ENCODE data around the gene OSBP2.

GRCh38 chr22:30744224-30744623 lies 49.5 kb downstream of the OSBP2 start:
- TF ChIP-seq ELF4 (IDR thresholded peaks at IDR 0.05) = no peak
- TF ChIP-seq SP1 (IDR thresholded peaks at IDR 0.05) = no peak
- no peak for TF ChIP-seq FOXA1 (IDR thresholded peaks at IDR 0.05)
- no peak for TF ChIP-seq SUZ12 (IDR thresholded peaks at IDR 0.05)
- TF ChIP-seq TARDBP (IDR thresholded peaks at IDR 0.05) = no peak
- no peak for TF ChIP-seq FOXK2 (IDR thresholded peaks at IDR 0.05)
- no peak for TF ChIP-seq ARNT (IDR thresholded peaks at IDR 0.05)
- TF ChIP-seq HDGF (IDR thresholded peaks at IDR 0.05; ENCODE audit: borderline replicate concordance) = no peak
- no peak for TF ChIP-seq FOXM1 (IDR thresholded peaks at IDR 0.05; ENCODE audit: borderline replicate concordance)
- no peak for TF ChIP-seq BHLHE40 (IDR thresholded peaks at IDR 0.05; ENCODE audit: borderline replicate concordance)
